Left cardiac atrium (tissue), 4 donors: ENCODE results near the gene IQSEC1. TPM values are rescaled to one million over a fixed set of nuclear protein-coding genes. Genes with fewer than 3 reads are reported as not detected.

ENCODE experiments used
- ATAC-seq, 2 donors: fragments of 200-7000 bp; cut with Tn5 transposase; one replicate each; pipeline ENCODE4 v1.9.1; 2020; ENCODE audit warnings: mild to moderate bottlenecking in 2 of 2, moderate library complexity in 2 of 2
- DNase-seq: peaks from one replicate; pipeline ENCODE4 v3.0.0-alpha.2; 2020
- intact Hi-C, 2 donors: fragments of 100-400 bp; cut with DNase I; formaldehyde crosslinking; loops; one replicate each; pipeline versions ENCODE4 v1.14.1 to v1.15.1; 2022 to 2023
- total RNA-seq, 2 donors: library from RNA; stranded (reverse); fragmentation: NEBNext Ultra II Directional; extraction: Animal tissue kit (Norgen Biotek cat#: 25700); gene quantifications; one replicate each; pipeline ENCODE4 v1.2.1, GENCODE V29; 2021
- donor health status: DM: no; HTN: yes; CAD: no.
- donor health status: DM: no; HTN: yes; CAD: no; lungs with severe emphysema.
- donor health status: DM: yes; HTN: yes; CAD: no.
- donor health status: Dilated cardiomyopathy.

Gene IQSEC1
- total RNA-seq, 2 donors from 2014 or later = 58.8 to 73.7 TPM

GRCh38 chr3:13013151-13013561 is 60.1 kb downstream of the IQSEC1 start:
- ATAC-seq (no peak), DNase-seq (no peak)
- intact Hi-C loops = no loop called here

- intact Hi-C loops = no loop called here
- DNase-seq = peak; percentile 77
- peak; percentile 31 to 67 for ATAC-seq
These were observed 61.0 kb downstream of the IQSEC1 start for GRCh38 chr3:13012221-13012691.

- DNase-seq (no peak), ATAC-seq (peak; percentile 4 to 40)
These were observed 61.5 kb downstream of the IQSEC1 start for GRCh38 chr3:13011573-13012220.

GRCh38 chr3:13010780-13011572 is 62.3 kb downstream of the IQSEC1 start:
- intact Hi-C loops = no loop called here
- no peak for ATAC-seq
- no peak for DNase-seq

More at GRCh38 chr3:13011573-13012220, 61.5 kb downstream of the IQSEC1 start:
- intact Hi-C loops = no loop called here

- ATAC-seq (no peak), DNase-seq (no peak)
- intact Hi-C loops = no loop called here
These were observed 63.3 kb downstream of the IQSEC1 start for GRCh38 chr3:13009946-13010315.

GRCh38 chr3:13009132-13009945 is 63.9 kb downstream of the IQSEC1 start:
- intact Hi-C loops = no loop called here
- peak; percentile 32 to 40 for ATAC-seq
- DNase-seq = peak; percentile 71

- ATAC-seq = no peak
- no peak for DNase-seq
- intact Hi-C loops = no loop called here
These were observed 64.9 kb downstream of the IQSEC1 start for GRCh38 chr3:13008155-13008995.

GRCh38 chr3:13007251-13007941 is 65.8 kb downstream of the IQSEC1 start:
- DNase-seq (peak; percentile 9), ATAC-seq (no peak)
- intact Hi-C loops = no loop called here

- intact Hi-C loops = no loop called here
- DNase-seq (no peak), ATAC-seq (no peak)
These were observed 66.8 kb downstream of the IQSEC1 start for GRCh38 chr3:13006216-13006990.

- no peak for DNase-seq
- ATAC-seq = no peak
- intact Hi-C loops = no loop called here
These were observed 67.9 kb downstream of the IQSEC1 start for GRCh38 chr3:13005301-13005700.

- no peak for ATAC-seq
- DNase-seq = peak; percentile 26
- intact Hi-C loops = no loop called here
These were observed 68.9 kb downstream of the IQSEC1 start for GRCh38 chr3:13004376-13004775.

GRCh38 chr3:13003608-13004007 is 69.6 kb downstream of the IQSEC1 start:
- ATAC-seq (no peak), DNase-seq (no peak)
- intact Hi-C loops = no loop called here

GRCh38 chr3:13002398-13003124 is 70.7 kb downstream of the IQSEC1 start:
- ATAC-seq (no peak), DNase-seq (no peak)
- intact Hi-C loops = no loop called here

- DNase-seq (peak; percentile 93), ATAC-seq (peak; percentile 45 to 73)
- intact Hi-C loops = no loop called here
These were observed 73.8 kb downstream of the IQSEC1 start for GRCh38 chr3:12999147-13000140.

- intact Hi-C loops = no loop called here
- DNase-seq (peak; percentile 17), ATAC-seq (no peak)
These were observed 74.6 kb downstream of the IQSEC1 start for GRCh38 chr3:12998648-12999047.

GRCh38 chr3:12997387-12997786 is 75.8 kb downstream of the IQSEC1 start:
- no peak for ATAC-seq
- no peak for DNase-seq
- intact Hi-C loops = no loop called here
